HG02852 (cell line): ENCODE results near the gene SIPA1.

ENCODE experiments used
- ATAC-seq: cut with Tn5 transposase; IDR thresholded peaks from one replicate; pipeline ENCODE4 v1.9.1; 2021; ENCODE audit warnings: mild to moderate bottlenecking, moderate library complexity; ENCODE audit not compliant: unreplicated experiment

The SIPA1 gene

GRCh38 chr11:65700399-65700798, 62.5 kb downstream of the SIPA1 start:
- ATAC-seq, result no peak
